NCI-H146 treated with DMSO at 0.1 percent for 48 hours (cell line): ENCODE measurements around the gene ARAF.
"Not testable (repeated sequence)": the region's sequence is repeated elsewhere in the genome, so short reads cannot be mapped to it uniquely, and the experiment has no call there.

Experiments used
- DNase-seq: peaks from one replicate; lab custom pipeline; 2025; ENCODE audit not compliant: unreplicated experiment; lab: John Stamatoyannopoulos, UW

ARAF gene

DNA sequence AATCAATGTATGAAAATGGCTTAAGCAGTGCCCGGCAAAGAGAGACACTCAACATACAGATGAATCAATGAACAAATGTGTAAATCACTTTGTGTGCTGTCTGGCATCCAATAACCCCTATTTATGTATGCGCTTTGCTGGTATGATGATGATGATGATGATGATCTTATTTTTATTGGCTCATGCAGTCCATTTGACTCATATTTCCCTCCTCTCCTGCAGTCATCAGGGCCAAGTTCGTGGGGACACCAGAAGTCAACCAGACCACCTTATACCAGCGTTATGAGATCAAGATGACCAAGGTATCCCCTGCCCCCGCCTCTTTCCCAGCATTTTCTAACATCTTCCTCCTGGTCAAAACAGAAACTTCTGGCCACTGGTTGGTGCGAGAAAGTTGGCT is 23.7 kb downstream of the ARAF start:
- DNase-seq: no peak

- no peak for DNase-seq
These were observed 24.3 kb downstream of the ARAF start for GRCh38 chrX:47585273-47585672.

GRCh38 chrX:47586043-47586787 is 25.2 kb downstream of the ARAF start:
- no peak for DNase-seq

DNA sequence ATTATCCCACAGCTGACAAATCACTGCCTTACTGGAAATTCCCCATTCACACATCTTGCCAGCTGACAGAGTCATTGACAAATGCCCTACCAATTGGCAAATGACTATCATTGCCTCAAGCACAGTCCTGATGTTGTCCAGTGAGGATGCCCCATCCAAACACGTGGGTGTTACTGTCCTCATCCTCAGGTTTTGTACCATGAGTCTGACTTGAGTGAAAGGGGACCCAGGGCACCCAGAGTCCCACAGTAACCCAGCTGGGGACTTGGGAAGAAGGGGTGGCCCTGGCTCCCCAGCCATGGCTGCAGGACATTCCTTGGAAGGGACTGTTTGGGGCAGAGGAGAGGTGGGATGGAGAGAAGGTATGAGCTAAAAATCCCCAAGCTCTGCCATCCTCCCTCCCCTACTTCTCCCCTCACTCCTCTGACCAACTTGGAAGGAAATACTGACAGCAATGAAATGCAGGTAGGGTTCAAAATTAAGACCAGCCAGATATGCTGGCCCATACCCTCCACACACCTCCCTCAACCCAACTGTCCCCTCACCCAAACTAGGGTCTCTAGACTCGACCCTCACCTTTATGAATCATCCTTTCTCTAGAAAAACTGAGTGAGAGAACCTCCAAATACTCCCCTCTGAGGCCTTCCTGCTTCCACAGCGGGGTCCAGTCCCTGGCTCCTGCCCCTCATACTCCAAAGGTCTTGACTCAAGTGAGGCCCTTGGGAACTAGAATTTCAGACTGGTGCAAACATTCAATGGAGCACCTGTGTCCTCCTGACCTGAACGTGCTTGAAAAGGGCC is 26.3 kb downstream of the ARAF start:
- DNase-seq: no peak

DNA sequence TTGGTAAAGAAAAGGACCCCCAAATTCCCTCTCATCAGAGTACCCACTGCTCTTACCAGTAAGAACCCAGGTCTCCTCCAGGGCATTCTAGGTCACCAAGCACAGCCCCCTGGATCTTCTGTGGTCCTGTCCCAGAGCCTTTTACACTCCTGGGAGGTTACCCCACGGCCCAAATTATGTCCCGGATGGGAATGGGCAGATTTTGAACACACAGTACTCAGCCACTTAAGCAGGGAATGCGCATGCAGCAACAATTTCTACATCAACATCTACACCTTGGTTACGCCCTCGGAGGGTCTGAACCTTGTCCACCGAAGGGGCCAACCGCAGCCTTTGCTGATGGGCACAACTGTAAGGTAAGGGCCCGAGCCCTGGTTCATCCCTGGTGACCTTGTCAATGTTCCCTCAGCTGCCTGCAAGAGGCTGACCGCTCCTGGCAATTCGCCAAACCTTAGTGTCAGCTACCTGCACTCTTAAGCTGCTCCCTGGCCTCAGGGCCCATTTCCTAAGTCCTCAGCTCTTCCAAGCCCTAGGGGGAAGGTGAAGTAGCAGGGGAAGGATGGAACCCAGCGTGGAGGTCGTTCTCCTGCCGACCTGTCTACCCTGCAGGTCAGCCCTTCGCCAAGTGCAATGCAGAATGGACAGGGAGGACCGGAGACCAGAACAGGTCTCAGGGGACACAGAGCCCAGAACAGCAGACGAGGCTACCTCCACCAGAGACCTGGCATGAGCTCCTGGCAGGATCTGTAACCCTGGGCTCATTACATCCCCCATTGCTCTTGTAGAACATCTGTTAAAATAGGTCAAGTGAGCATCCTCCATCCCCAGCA is 27.1 kb downstream of the ARAF start:
- DNase-seq: no peak

GRCh38 chrX:47590984-47591383 is 30.0 kb downstream of the ARAF start:
- no peak for DNase-seq

- DNase-seq: no peak
These were observed 32.5 kb downstream of the ARAF start for GRCh38 chrX:47593522-47593921.

DNA sequence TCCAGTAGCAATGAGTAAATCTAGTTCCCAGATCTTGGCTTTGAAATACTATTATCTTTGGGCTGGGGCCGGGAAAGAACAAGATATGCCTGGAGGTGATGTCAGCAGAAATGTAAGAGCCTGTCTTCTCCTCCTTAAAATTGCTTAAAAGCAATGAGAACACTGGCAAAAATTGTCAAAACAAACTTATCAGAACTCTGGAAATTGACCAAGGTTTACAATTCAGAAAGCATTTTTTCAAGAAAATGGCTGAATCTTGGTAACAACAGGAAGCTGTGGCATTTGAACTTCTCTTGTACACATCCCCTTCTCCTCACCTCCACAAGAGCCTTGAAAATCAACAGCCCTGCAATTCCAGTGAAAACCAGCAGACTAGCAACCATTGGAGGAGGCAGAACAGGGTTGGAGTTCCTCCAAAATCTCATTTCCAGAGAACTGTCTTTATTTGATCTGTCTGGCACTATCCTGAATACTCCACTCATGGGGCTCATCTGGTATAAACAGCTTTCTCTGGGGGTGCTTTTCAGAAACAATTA is 34.8 kb downstream of the ARAF start:
- DNase-seq: no peak

GRCh38 chrX:47596256-47596655 is 35.3 kb downstream of the ARAF start:
- no peak for DNase-seq

DNA sequence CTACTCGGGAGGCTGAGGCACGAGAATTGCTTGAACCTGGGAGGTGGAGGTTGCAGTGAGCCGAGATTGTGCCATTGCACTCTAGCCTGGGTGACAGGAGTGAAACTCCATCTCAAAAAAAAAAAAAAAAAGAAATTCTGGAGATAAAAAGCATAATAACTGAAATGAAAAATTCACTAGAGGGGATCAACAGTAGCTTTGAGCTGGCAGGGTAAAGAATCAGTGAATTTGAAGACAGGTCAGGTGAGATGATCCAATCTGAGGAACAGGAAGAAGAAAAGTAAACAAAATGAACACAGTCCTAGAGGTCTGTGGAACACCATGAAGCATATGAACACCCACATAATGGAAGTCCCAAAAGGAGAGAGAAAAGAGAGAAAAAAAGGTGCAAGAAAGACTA is 36.2 kb downstream of the ARAF start:
- DNase-seq: no peak

GRCh38 chrX:47603125-47603524 is 42.1 kb downstream of the ARAF start:
- not testable (repeated sequence) for DNase-seq

DNA sequence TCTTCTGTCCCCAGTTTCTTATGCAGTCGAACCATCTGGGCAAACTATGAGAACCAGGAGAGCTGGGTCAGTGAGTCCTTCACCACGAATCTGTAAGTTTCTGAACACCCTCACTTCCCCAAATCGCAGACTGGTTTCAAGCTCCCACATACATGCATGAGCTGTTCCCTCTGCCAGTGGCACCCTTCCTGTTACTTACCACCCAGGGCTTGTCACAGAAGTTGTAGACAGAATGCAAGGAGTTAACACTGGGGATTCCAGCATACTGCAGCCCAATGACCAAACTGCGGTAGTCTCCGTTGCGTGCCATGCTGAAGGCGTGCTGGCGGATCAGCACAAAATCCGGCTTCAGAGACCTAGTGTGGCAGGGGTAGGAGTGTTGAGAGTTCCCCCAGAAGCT is 44.0 kb downstream of the ARAF start:
- DNase-seq: no peak

GRCh38 chrX:47607091-47607490 is 46.1 kb downstream of the ARAF start:
- no peak for DNase-seq

DNA sequence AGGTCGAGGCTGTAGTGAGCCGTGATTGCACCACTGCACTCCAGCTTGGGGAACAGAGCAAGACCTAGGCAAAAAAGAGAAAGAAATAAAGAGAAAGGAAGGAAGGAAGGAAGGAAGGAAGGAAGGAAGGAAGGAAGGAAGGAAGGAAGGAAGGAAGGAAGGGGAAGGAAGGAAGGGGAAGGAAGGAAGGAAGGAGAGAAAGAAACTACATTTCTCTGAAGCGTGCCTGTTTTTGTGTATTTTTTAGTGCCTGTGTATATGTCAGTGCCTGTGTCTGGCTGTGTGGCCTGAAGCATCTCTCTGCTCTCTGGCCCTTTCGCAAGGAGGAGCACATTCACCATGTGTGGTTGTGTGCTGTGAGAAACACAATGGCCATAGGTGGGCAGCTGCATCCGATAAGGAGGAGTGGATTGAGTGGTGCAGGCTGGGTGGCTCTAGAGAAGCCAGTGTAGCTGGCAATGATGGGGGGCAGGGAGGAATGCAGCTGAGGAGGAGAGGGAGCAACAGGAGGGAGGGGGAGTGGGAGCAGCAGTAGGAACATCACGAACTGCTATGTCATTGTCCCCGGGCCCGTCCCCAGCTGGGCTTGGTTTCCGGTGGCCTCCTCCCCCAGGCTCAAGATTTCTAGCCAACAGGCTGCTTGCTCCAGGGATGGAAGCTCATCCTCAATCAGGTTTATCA is 47.3 kb downstream of the ARAF start:
- no peak for DNase-seq

- no peak for DNase-seq
These were observed 49.5 kb downstream of the ARAF start for GRCh38 chrX:47610511-47610910.

DNA sequence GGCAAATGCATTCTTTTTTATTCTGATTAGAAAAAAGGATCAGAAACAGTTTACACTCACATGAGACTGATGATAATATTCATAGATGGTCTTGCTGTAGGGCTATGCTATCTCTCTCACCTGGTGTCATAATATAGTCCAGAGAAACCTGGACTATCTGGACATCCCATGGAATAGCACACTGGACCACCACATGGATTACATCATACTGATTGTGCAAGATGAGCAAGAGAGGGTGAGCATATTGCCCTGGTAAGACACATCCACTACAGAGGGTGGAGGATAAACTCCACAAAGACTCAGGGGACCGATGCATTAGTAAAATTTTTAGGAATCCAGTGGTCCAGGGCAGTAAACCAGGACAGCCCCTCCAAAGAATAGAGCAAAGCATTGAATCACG is 50.5 kb downstream of the ARAF start:
- DNase-seq: no peak

DNA sequence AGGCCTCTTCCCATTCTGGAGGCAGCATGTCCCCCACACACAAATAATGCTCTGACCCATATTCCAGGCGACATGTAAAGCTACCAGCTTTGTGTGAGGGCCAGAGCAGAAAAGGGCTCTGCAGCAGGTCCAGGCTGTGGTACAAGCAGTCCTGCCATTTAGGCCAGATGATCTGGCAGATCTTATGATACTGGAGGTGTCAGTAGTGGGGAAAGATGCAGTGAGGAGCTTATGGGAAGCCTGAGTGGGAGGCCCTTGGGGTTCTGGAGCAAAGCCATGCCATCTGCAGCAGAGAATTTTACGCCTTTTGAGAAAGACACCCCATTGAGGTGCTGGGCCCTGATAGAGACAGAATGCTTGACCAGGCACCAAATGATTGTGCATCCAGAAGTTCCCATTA is 50.9 kb downstream of the ARAF start:
- DNase-seq: no peak

DNA sequence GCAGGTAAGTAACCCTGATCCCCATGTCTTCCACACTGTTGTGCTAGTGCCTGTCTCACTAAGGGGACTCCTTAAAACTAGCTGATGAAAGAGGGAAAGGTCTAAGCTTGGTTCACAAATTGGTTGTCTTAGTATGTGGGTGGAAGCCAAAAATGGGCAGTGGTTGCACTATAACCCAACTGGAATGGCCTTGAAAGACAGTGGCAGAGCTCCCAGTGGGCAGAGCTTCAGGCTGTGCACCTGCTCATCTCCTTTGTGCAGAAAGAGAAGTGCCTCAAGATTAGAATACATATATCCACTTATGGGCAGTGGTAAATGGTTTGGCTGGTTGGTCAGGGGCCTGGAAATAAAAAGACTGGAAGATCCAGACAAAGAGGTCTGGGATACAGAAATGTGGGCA is 51.4 kb downstream of the ARAF start:
- DNase-seq: no peak

DNA sequence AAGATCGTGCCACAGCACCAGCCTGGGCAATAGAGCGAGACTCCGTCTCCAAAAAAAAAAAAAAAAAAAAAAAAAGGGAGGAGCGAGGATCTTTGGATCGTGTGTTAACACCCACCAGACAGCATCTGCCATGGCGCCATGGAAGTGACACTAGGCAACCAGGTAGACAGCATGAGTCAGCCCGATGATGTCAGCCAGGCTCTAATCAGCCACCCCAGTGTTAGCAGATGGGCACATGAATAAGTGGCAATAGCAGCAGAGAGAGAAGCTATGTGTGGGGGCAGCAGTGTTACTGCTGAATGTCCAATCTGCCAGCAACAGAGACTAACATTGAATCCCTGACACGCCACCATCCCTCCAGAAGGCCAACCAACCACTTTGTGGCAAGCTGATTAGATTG is 52.1 kb downstream of the ARAF start:
- DNase-seq: no peak

DNA sequence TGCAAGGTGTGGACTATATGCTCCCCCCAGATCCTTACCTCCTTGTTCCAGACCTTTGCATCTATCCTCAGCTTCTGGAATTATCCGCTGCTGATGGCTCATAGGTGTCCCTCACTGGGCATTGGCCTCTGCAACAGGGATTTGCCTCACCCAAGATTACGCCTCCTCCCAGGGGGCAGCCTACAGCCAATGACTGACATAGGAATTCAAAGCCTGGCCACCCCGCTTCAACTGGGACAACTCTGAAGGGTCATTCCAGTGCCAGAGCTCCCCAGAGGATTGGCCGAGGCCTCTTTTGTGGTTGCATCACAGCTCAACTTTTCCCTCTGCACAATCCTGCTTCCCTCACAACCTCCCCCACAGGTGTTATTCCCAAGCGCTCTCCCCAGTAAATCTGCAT is 53.6 kb downstream of the ARAF start:
- DNase-seq: no peak

GRCh38 chrX:47618923-47619485 is 58.0 kb downstream of the ARAF start:
- DNase-seq: no peak
